ENCODE results near the gene C5orf58. TPM values are rescaled to one million over a fixed set of nuclear protein-coding genes. Genes with fewer than 3 reads are reported as not detected.
A peak's percentile ranks its signal among the peaks of the same experiment; 100 is the strongest.

Gene C5orf58
- total and polyA plus RNA-seq, 9 of the 15 experiments (the other 6 are each of a cell fraction or from before 2014, with no cell fraction given) = 1.5 to 7.6 (median 5.3) TPM

DNA sequence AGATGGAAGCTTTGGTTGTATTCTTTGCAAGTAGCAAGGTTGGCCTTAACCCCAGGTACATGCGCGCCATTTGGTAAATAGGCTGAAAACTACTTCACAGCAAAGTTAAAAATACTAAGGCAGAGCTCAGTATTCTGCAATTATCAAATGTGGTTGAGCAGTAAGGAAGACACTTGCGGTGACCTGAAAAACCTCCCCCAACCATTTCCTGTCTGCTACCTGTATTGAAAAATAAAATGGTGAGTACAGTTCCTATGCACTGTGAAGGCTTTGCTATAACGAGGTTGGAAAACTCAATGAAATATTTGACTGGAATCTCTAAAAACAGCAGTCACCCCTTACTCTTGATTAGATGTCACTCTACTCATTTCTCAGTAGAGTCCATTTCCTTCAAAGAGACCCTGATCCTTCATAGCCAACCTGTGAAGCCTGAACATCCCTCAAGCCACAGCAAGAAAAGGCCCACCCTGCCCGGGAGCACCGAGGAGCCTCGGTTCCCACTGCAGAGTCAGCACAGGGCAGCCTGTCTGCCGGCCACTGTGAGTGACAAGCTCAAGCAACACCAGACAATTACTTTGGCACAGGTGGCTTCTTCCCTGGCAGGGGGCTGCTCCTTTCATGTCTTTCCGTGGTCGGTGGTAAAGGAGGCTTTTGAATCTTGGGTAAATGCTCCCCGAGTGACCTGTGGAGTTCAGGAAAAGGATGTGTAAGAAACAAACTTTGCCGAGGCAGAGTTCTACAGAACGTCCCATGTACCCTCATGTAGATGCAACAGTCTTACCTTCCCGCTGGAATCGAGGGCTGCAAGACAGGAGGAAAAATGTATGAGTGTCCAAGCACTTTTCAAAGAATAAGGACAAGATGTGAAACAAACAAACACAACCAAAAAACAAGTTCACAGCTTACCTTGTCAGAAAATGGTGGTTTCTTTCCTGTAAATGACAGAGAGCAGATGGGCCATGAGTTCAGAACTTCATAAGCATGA lies 29.6 kb downstream of the C5orf58 start:
- DNase-seq (ENCODE audit: extremely low read depth in 1 of 4, low spot score in 3 of 4) (no peak), FAIRE-seq (no peak), ATAC-seq (no peak)
- 32% methylated on average over 15 of the region's 15 CpGs for WGBS (ENCODE audit: insufficient coverage, low coverage, missing lambda C conversion rate)
- Histone ChIP-seq H3K27ac (ENCODE audit: extremely low read depth, low read depth, low read length) (no peak overlapping the region), H3K4me2 (ENCODE audit: insufficient read depth, low read length) (no peak overlapping the region), H3K36me3 (ENCODE audit: control insufficient read depth, insufficient read depth, low read length) (no peaks in the 10 kb centered on the region), H3K9me1 (ENCODE audit: control insufficient read depth, insufficient read depth, low read length) (no peaks in the 10 kb centered on the region), H3K4me3 (no peak overlapping the region), H3K9ac (ENCODE audit: insufficient read depth in 1 of 2, low read depth in 2 of 2, low read length in 2 of 2) (no peak overlapping the region), H3K4me1 (replicated peaks in 1 of 2; ENCODE audit: control insufficient read depth in 2 of 2, insufficient read depth in 2 of 2, low read length in 2 of 2) (peaks cover 0 to 8% of the 10 kb centered on the region in 2 experiments; a peak in 2 of 5 replicates), H3K9me3 (replicated peaks; ENCODE audit: control insufficient read depth, insufficient read depth, low read depth, low read length) (no peaks in the 10 kb centered on the region), H2AFZ (ENCODE audit: low read depth, low read length) (peak overlapping the region; percentile 53; the same call in 1 of the 2 replicates), H4K20me1 (replicated peaks; ENCODE audit: control insufficient read depth, insufficient read depth, low read length) (no peaks in the 10 kb centered on the region), H3K79me2 (ENCODE audit: control insufficient read depth, insufficient read depth, low read length) (no peaks in the 10 kb centered on the region), H3K27me3 (ENCODE audit: control insufficient read depth in 2 of 2, insufficient read depth in 2 of 2, low read length in 2 of 2) (peaks cover 0 to 4% of the 10 kb centered on the region in 2 experiments; a peak in 2 of 5 replicates)
- CTCF ChIA-PET (ENCODE audit: low intra/inter-chr PET ratio) = no interaction called here
- in situ Hi-C loops (cut with MboI) (no loop called here), intact Hi-C loops (cut with micrococcal nuclease) (no loop called here)
- POLR2A ChIA-PET = interaction anchor here (1.0 to 1.3 kb wide), 2 partner anchors 9 to 12 kb away, joined by 3 read pairs; no protein-coding TSS in a partner anchor
- no TSS peak for BruUV-seq (replicated peaks)
- TF ChIP-seq, protein P1, sequence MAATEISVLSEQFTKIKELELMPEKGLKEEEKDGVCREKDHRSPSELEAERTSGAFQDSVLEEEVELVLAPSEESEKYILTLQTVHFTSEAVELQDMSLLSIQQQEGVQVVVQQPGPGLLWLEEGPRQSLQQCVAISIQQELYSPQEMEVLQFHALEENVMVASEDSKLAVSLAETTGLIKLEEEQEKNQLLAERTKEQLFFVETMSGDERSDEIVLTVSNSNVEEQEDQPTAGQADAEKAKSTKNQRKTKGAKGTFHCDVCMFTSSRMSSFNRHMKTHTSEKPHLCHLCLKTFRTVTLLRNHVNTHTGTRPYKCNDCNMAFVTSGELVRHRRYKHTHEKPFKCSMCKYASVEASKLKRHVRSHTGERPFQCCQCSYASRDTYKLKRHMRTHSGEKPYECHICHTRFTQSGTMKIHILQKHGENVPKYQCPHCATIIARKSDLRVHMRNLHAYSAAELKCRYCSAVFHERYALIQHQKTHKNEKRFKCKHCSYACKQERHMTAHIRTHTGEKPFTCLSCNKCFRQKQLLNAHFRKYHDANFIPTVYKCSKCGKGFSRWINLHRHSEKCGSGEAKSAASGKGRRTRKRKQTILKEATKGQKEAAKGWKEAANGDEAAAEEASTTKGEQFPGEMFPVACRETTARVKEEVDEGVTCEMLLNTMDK (IDR thresholded peaks at IDR 0.05; ENCODE audit: borderline replicate concordance, insufficient read depth, low read depth, low read length, poor library complexity, severe bottlenecking) = no peak
- TF ChIP-seq, protein P2, sequence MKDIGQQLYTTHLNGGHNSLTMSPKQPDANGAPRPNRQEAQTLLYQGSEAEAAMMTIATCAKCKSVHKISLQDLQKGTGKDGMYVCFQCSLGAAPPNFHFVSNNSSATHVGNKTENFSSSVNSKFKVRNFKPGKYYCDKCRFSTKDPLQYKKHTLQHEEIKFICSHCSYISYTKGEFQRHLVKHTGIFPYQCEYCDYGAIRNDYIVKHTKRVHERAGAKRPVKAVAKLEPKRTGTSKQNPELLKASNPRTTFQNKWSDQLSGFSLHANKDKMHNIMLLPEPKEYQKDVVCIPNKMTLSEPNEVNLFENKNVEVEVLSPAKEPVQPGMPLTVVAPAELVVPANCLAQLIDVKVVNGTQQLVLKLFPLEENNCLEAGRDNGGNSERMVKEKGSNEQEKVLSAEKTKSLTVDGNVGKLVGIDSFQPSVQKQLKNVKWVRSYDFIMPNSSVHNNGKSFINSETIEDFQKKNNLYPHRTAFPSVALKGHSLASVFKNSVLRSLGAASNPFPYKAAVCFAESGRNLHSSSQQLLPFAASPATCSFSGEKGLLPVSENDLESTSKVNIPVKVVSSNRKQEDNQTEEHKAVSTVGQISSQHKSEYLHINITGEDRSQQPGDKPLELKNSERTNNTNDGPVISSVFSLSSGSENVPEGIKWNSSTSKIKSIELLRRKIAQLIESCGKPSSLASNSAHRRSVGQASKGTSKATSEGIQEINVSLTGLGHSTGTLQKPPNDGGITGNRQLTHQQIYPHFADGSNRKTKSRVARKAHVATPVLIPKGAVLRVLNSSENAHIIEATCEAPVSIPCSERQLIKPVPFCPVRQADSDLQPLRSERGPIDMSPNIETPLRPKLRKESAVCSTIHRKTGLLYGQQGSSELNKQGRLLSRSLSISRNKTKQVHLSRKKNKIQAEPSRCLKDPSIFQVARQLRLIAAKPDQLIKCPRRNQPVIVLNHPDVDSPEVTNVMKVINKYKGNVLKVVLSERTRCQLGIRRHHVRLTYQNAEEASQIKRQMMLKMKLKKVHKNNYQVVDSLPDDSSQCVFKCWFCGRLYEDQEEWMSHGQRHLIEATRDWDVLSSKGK (CRISPR knock-in tag; IDR thresholded peaks at IDR 0.05) = no peak
- TF ChIP-seq ILK (tag; IDR thresholded peaks at IDR 0.05; ENCODE audit: borderline replicate concordance, low read depth) (no peak), CAMTA2 (CRISPR knock-in tag; conservative IDR thresholded peaks at IDR 0.05) (no peak), ZNF184 (CRISPR knock-in tag; IDR thresholded peaks at IDR 0.05) (no peak), ZNF76 (CRISPR knock-in tag; IDR thresholded peaks at IDR 0.05; ENCODE audit: borderline replicate concordance) (no peak), NR2F6 (CRISPR knock-in tag; IDR thresholded peaks at IDR 0.05) (no peak), RBM22 (IDR thresholded peaks at IDR 0.05; ENCODE audit: low read depth, low read length, poor library complexity, severe bottlenecking) (no peak), CEBPG (CRISPR knock-in tag; IDR thresholded peaks at IDR 0.05) (no peak), CEBPG (tag; conservative IDR thresholded peaks at IDR 0.05 in 1 of 2, IDR thresholded peaks at IDR 0.05 in 1 of 2) (no peak)
- TF ChIP-seq, protein P3, sequence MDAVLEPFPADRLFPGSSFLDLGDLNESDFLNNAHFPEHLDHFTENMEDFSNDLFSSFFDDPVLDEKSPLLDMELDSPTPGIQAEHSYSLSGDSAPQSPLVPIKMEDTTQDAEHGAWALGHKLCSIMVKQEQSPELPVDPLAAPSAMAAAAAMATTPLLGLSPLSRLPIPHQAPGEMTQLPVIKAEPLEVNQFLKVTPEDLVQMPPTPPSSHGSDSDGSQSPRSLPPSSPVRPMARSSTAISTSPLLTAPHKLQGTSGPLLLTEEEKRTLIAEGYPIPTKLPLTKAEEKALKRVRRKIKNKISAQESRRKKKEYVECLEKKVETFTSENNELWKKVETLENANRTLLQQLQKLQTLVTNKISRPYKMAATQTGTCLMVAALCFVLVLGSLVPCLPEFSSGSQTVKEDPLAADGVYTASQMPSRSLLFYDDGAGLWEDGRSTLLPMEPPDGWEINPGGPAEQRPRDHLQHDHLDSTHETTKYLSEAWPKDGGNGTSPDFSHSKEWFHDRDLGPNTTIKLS (IDR thresholded peaks at IDR 0.05; ENCODE audit: borderline replicate concordance, low read depth) = no peak
- TF ChIP-seq, protein P4, sequence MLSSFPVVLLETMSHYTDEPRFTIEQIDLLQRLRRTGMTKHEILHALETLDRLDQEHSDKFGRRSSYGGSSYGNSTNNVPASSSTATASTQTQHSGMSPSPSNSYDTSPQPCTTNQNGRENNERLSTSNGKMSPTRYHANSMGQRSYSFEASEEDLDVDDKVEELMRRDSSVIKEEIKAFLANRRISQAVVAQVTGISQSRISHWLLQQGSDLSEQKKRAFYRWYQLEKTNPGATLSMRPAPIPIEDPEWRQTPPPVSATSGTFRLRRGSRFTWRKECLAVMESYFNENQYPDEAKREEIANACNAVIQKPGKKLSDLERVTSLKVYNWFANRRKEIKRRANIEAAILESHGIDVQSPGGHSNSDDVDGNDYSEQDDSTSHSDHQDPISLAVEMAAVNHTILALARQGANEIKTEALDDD (IDR thresholded peaks at IDR 0.05) = no peak
